Neural cell (in vitro differentiated cells): Measurements from ENCODE around the gene SLC38A3. TPM values are rescaled to one million over a fixed set of nuclear protein-coding genes. Genes with fewer than 3 reads are reported as not detected.

Experiments
- H2AFZ ChIP-seq: fragments of 200-600, 300-800 bp; sonication (generic), shearing (Covaris generic); 2 replicates; pipeline ENCODE4 v1.6.0; 2014; ENCODE audit warnings: low read depth, mild to moderate bottlenecking, antibody characterized with exemption, low read length, moderate library complexity
- H3F3A ChIP-seq: fragments of 200-600 bp; shearing (Covaris generic); 2 replicates; pipeline ENCODE4 v1.6.1; 2016; ENCODE audit warnings: mild to moderate bottlenecking, moderate library complexity, mixed read lengths, antibody characterized with exemption, low read length; ENCODE audit not compliant: insufficient read depth, poor library complexity, severe bottlenecking
- H3K27ac ChIP-seq: fragments of 200-600, 300-800 bp; sonication (generic), shearing (Covaris generic); 2 replicates; pipeline ENCODE4 v1.5.1; 2014; ENCODE audit warnings: mild to moderate bottlenecking, low read length, moderate library complexity
- H3K27me3 ChIP-seq: fragments of 300-800, 200-600 bp; sonication (generic), shearing (Covaris generic); 2 replicates; pipeline ENCODE4 v1.6.0; 2014; ENCODE audit warnings: mild to moderate bottlenecking, low read depth, low read length, moderate library complexity; ENCODE audit not compliant: insufficient read depth
- H3K36me3 ChIP-seq: fragments of 300-800, 200-600 bp; sonication (generic), shearing (Covaris generic); 2 replicates; pipeline ENCODE4 v1.5.1; 2014; ENCODE audit warnings: mild to moderate bottlenecking, antibody characterized with exemption, low read length, moderate library complexity; ENCODE audit not compliant: insufficient read depth
- H3K4me2 ChIP-seq: fragments of 300-800, 200-600 bp; sonication (generic), shearing (Covaris generic); 2 replicates; pipeline ENCODE4 v1.6.0; 2014; ENCODE audit warnings: mild to moderate bottlenecking, low read length
- H3K4me3 ChIP-seq: fragments of 300-800, 200-600 bp; sonication (generic), shearing (Covaris generic); 2 replicates; pipeline ENCODE4 v1.5.1; 2014; ENCODE audit warnings: mild to moderate bottlenecking, low read length, moderate library complexity
- H3K79me2 ChIP-seq: fragments of 200-600 bp; shearing (Covaris generic); replicated peaks from 2 replicates; pipeline ENCODE4 v1.6.0; 2014; ENCODE audit warnings: mild to moderate bottlenecking, low read length, moderate library complexity; ENCODE audit not compliant: insufficient read depth
- H3K9ac ChIP-seq: fragments of 300-800, 200-600 bp; sonication (generic), shearing (Covaris generic); 2 replicates; pipeline ENCODE4 v1.6.1; 2016; ENCODE audit warnings: mild to moderate bottlenecking, low read length, mixed read lengths
- H3K9me2 ChIP-seq: fragments of 200-600 bp; shearing (Covaris generic); 2 replicates; pipeline ENCODE4 v1.6.1; 2016; ENCODE audit warnings: mild to moderate bottlenecking, low read length, mixed read lengths; ENCODE audit not compliant: insufficient read depth
- H3K9me3 ChIP-seq: fragments of 200-600, 300-800 bp; sonication (generic), shearing (Covaris generic); 2 replicates; pipeline ENCODE4 v1.6.1; 2016; ENCODE audit warnings: mild to moderate bottlenecking, mixed run types, low read length, moderate library complexity, mixed read lengths
- H4K20me1 ChIP-seq: fragments of 200-600 bp; shearing (Covaris generic); 2 replicates; pipeline ENCODE4 v1.6.1; 2016; ENCODE audit warnings: mild to moderate bottlenecking, mixed run types; ENCODE audit not compliant: insufficient read depth
- EP300 ChIP-seq: fragments of 450-650 bp; conservative IDR thresholded peaks from 2 replicates; pipeline ENCODE4 v1.6.1; 2014; ENCODE audit warnings: antibody characterized with exemption, mild to moderate bottlenecking, moderate library complexity; ENCODE audit not compliant: poor library complexity, severe bottlenecking
- EZH2 ChIP-seq: fragments of 200-600, 300-800 bp; shearing (Covaris generic), sonication (generic); IDR thresholded peaks from 2 replicates; pipeline ENCODE4 v1.6.1; 2014; ENCODE audit warnings: antibody characterized with exemption, low read length, borderline replicate concordance, mild to moderate bottlenecking; ENCODE audit not compliant: insufficient read depth, poor library complexity, severe bottlenecking
- MXI1 ChIP-seq: fragments of 450-650 bp; conservative IDR thresholded peaks from 2 replicates; pipeline ENCODE4 v1.6.1; 2014; ENCODE audit warnings: antibody characterized with exemption, mild to moderate bottlenecking; ENCODE audit not compliant: poor library complexity, severe bottlenecking
- POLR2AphosphoS5 ChIP-seq: IDR thresholded peaks from 2 replicates; pipeline ENCODE4 v1.6.1; 2012
- RAD21 ChIP-seq: fragments of 450-650 bp; conservative IDR thresholded peaks from 2 replicates; pipeline ENCODE4 v1.6.1; 2014; ENCODE audit warnings: antibody characterized with exemption, mild to moderate bottlenecking, moderate library complexity
- SMC3 ChIP-seq: fragments of 450-650 bp; conservative IDR thresholded peaks from 2 replicates; pipeline ENCODE4 v1.6.1; 2014; ENCODE audit warnings: antibody characterized with exemption, mild to moderate bottlenecking, moderate library complexity; ENCODE audit not compliant: poor library complexity
- TAF1 ChIP-seq: IDR thresholded peaks from 2 replicates; pipeline ENCODE4 v1.6.1; 2012; ENCODE audit warnings: low read depth
- polyA plus RNA-seq: library from polyadenylated mRNA; depleted of rRNA; stranded (reverse); fragments of >200 nt; gene quantifications from 2 replicates; pipeline ENCODE4 v1.2.3, GENCODE V29; 2014
- TF ChIP-seq, protein P1 (sequence below): fragments of 450-650 bp; IDR thresholded peaks from 2 replicates; pipeline ENCODE4 v1.5.1; 2014; ENCODE audit warnings: antibody characterized with exemption, mild to moderate bottlenecking, moderate library complexity; ENCODE audit not compliant: poor library complexity, severe bottlenecking
- TF ChIP-seq, protein P2 (sequence below): IDR thresholded peaks from 2 replicates; pipeline ENCODE4 v1.6.1; 2012; ENCODE audit warnings: borderline replicate concordance

Gene SLC38A3
- polyA plus RNA-seq, 1 donor from 2014 or later, result not detected

DNA sequence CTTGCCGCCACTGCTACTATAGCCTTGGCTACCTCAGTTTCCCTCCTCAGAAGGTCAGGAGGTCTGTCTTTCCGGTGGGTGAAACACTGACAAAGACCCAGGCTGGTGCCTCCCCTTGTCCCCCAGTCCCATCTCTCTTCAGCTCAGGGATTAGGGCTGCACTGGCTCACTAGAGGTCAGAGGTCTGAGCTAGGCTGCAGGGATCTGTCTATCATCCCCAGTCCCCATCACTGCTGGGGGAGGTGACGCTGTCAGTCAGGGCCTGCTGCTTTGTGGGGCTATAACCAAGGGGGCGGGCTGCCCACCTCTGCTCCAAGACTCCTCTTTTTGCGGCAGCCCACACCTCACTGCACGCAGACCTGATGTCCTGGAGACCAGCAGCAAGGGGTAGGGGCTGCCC is 36.3 kb upstream of the SLC38A3 start:
- H3K9ac ChIP-seq, result no peak overlapping the region
- no peaks in the 10 kb centered on the region for H3K27me3 ChIP-seq
- H3K4me3 ChIP-seq, result no peak overlapping the region
- H3K79me2 ChIP-seq, result no peaks in the 10 kb centered on the region
- no peak overlapping the region for H2AFZ ChIP-seq
- TF ChIP-seq, protein P1, sequence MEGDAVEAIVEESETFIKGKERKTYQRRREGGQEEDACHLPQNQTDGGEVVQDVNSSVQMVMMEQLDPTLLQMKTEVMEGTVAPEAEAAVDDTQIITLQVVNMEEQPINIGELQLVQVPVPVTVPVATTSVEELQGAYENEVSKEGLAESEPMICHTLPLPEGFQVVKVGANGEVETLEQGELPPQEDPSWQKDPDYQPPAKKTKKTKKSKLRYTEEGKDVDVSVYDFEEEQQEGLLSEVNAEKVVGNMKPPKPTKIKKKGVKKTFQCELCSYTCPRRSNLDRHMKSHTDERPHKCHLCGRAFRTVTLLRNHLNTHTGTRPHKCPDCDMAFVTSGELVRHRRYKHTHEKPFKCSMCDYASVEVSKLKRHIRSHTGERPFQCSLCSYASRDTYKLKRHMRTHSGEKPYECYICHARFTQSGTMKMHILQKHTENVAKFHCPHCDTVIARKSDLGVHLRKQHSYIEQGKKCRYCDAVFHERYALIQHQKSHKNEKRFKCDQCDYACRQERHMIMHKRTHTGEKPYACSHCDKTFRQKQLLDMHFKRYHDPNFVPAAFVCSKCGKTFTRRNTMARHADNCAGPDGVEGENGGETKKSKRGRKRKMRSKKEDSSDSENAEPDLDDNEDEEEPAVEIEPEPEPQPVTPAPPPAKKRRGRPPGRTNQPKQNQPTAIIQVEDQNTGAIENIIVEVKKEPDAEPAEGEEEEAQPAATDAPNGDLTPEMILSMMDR, result no peak
- no peak for TF ChIP-seq EZH2
- TF ChIP-seq SMC3, result no peak
- TF ChIP-seq TAF1, result no peak
- TF ChIP-seq, protein P2, sequence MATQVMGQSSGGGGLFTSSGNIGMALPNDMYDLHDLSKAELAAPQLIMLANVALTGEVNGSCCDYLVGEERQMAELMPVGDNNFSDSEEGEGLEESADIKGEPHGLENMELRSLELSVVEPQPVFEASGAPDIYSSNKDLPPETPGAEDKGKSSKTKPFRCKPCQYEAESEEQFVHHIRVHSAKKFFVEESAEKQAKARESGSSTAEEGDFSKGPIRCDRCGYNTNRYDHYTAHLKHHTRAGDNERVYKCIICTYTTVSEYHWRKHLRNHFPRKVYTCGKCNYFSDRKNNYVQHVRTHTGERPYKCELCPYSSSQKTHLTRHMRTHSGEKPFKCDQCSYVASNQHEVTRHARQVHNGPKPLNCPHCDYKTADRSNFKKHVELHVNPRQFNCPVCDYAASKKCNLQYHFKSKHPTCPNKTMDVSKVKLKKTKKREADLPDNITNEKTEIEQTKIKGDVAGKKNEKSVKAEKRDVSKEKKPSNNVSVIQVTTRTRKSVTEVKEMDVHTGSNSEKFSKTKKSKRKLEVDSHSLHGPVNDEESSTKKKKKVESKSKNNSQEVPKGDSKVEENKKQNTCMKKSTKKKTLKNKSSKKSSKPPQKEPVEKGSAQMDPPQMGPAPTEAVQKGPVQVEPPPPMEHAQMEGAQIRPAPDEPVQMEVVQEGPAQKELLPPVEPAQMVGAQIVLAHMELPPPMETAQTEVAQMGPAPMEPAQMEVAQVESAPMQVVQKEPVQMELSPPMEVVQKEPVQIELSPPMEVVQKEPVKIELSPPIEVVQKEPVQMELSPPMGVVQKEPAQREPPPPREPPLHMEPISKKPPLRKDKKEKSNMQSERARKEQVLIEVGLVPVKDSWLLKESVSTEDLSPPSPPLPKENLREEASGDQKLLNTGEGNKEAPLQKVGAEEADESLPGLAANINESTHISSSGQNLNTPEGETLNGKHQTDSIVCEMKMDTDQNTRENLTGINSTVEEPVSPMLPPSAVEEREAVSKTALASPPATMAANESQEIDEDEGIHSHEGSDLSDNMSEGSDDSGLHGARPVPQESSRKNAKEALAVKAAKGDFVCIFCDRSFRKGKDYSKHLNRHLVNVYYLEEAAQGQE, result no peak
- no peak for TF ChIP-seq POLR2AphosphoS5
- TF ChIP-seq EP300, result no peak
- no peak for TF ChIP-seq RAD21
- TF ChIP-seq MXI1, result no peak
- H4K20me1 ChIP-seq, result no peaks in the 10 kb centered on the region
- no peaks in the 10 kb centered on the region for H3K9me2 ChIP-seq
- no peaks in the 10 kb centered on the region for H3K9me3 ChIP-seq
- no peak overlapping the region for H3K27ac ChIP-seq
- no peaks in the 10 kb centered on the region for H3F3A ChIP-seq
- H3K36me3 ChIP-seq, result no peaks in the 10 kb centered on the region
- no peak overlapping the region for H3K4me2 ChIP-seq

DNA sequence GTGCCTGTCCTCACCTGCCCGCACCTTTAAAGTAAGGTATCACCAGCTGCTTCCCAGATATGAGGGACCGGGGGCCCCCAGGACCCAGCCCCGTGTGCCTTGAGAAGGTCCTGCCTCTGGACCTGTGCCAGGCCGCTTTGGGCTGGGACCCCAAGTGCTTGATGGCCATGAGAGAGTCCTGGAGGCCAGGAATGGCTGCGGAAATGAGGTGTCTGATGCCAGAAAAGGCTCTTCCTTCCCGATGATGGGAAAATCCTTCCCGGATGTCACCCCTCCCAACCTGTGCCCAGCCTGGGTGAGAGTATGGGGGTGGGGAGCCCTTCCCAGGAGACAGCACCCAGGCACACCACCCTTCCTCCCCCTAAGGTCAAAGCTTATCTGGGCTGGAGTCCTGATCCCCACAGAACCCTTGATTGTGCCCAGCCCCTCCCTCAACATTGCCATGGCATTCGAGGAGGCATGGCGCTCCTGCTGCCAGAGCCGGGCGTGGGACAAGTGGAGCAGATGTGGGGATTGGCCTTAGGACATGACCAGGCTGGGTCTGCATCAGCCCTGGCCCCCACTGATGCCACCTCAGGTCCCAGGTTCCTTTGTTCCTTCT is 35.7 kb upstream of the SLC38A3 start:
- H3K4me2 ChIP-seq, result no peak overlapping the region
- no peak overlapping the region for H3K9ac ChIP-seq
- no peaks in the 10 kb centered on the region for H3K79me2 ChIP-seq
- no peak overlapping the region for H3K4me3 ChIP-seq
- H3K36me3 ChIP-seq, result no peaks in the 10 kb centered on the region
- H3K9me2 ChIP-seq, result no peaks in the 10 kb centered on the region
- TF ChIP-seq, protein P2, result no peak
- TF ChIP-seq MXI1 (no peak), TAF1 (no peak), SMC3 (no peak), EZH2 (no peak), EP300 (no peak), RAD21 (no peak), POLR2AphosphoS5 (no peak)
- TF ChIP-seq, protein P1, result no peak
- no peaks in the 10 kb centered on the region for H3K27me3 ChIP-seq
- H3F3A ChIP-seq, result no peaks in the 10 kb centered on the region
- no peaks in the 10 kb centered on the region for H3K9me3 ChIP-seq
- H4K20me1 ChIP-seq, result no peaks in the 10 kb centered on the region
- no peak overlapping the region for H2AFZ ChIP-seq
- no peak overlapping the region for H3K27ac ChIP-seq
